ENCODE results near the gene NACC2. TPM values are rescaled to one million over a fixed set of nuclear protein-coding genes. Genes with fewer than 3 reads are reported as not detected.

Gene NACC2
- total and polyA plus RNA-seq, 5 experiments from 2014 or later, result 1.0 to 10.4 (median 1.3) TPM

- peak overlapping the region; percentile 63 to 86 (median 79) for H3K4me3 Mint-ChIP-seq
- POLR2A ChIA-PET, result interaction anchor here (1.5 to 6.9 kb wide), 4 partner anchors 11 to 26 kb away, joined by 4 to 78 read pairs (median 40); partner anchors contain the start of gene TMEM250
These were observed 1.6 kb downstream of the NACC2 start for GRCh38 chr9:136093346-136093986.

GRCh38 chr9:136092741-136093140 lies 2.3 kb downstream of the NACC2 start:
- Mint-ChIP-seq H3K9me3 (no peaks in the 10 kb centered on the region), H3K27me3 (peaks cover 0 to 2% (median 0%) of the 10 kb centered on the region in 5 donors), H3K4me3 (peak overlapping the region; percentile 63 to 86 (median 78)), H3K27ac (peak overlapping the region in 6 of 10 donors; percentile 0 to 82 (median 63)), H3K4me1 (peaks cover 5 to 30% (median 25%) of the 10 kb centered on the region in 4 donors), H3K36me3 (no peaks in the 10 kb centered on the region)
- DNase-seq (peak in 1 of 10 donors; percentile 45), ATAC-seq (no peak)
- POLR2A ChIA-PET, result interaction anchor here (4.3 to 6.9 kb wide), 2 partner anchors 16 to 27 kb away, joined by 55 to 78 read pairs; partner anchors contain the start of gene TMEM250

More at GRCh38 chr9:136093346-136093986, 1.6 kb downstream of the NACC2 start:
- H3K27me3 Mint-ChIP-seq, result peaks cover 0 to 2% (median 0%) of the 10 kb centered on the region in 5 donors
- H3K36me3 Mint-ChIP-seq, result no peaks in the 10 kb centered on the region
- H3K27ac Mint-ChIP-seq, result peak overlapping the region in 8 of 10 donors; percentile 15 to 85 (median 62)
- H3K9me3 Mint-ChIP-seq, result no peaks in the 10 kb centered on the region
- ATAC-seq (no peak), DNase-seq (peak in 2 of 10 donors; percentile 1 to 42)
- peaks cover 8 to 33% (median 26%) of the 10 kb centered on the region in 4 donors for H3K4me1 Mint-ChIP-seq

GRCh38 chr9:136092353-136092650 lies 2.8 kb downstream of the NACC2 start:
- POLR2A ChIA-PET, result no interaction called here
- ATAC-seq (no peak), DNase-seq (peak in 1 of 10 donors; percentile 40)
- peak overlapping the region in 1 of 10 donors; percentile 43 for H3K27ac Mint-ChIP-seq
- peaks cover 0 to 2% (median 0%) of the 10 kb centered on the region in 5 donors for H3K27me3 Mint-ChIP-seq
- H3K9me3 Mint-ChIP-seq, result no peaks in the 10 kb centered on the region
- peak overlapping the region in 2 of 10 donors; percentile 80 to 86 for H3K4me3 Mint-ChIP-seq
- peaks cover 5 to 30% (median 23%) of the 10 kb centered on the region in 4 donors for H3K4me1 Mint-ChIP-seq
- no peaks in the 10 kb centered on the region for H3K36me3 Mint-ChIP-seq

GRCh38 chr9:136091582-136092352 lies 3.3 kb downstream of the NACC2 start:
- peak overlapping the region in 5 of 10 donors; percentile 13 to 80 (median 43) for H3K4me3 Mint-ChIP-seq
- POLR2A ChIA-PET, result interaction anchor here (0.6 kb wide), 1 partner anchor 18 kb away, joined by 3 read pairs; no protein-coding TSS in a partner anchor

GRCh38 chr9:136090768-136091581 lies 4.1 kb downstream of the NACC2 start:
- POLR2A ChIA-PET, result interaction anchor here (0.9 to 3.4 kb wide), 6 partner anchors 10 to 32 kb away, joined by 4 to 24 read pairs (median 6); partner anchors contain the start of gene TMEM250
- no peak for ATAC-seq
- peaks cover 7 to 29% (median 24%) of the 10 kb centered on the region in 4 donors for H3K4me1 Mint-ChIP-seq
- peak overlapping the region in 3 of 10 donors; percentile 4 to 62 (median 60) for H3K27ac Mint-ChIP-seq
- peak in 1 of 10 donors; percentile 52 for DNase-seq
- peaks cover 0 to 2% (median 0%) of the 10 kb centered on the region in 5 donors for H3K27me3 Mint-ChIP-seq
- peak overlapping the region in 1 of 10 donors; percentile 58 for H3K4me3 Mint-ChIP-seq
- H3K9me3 Mint-ChIP-seq, result no peaks in the 10 kb centered on the region
- H3K36me3 Mint-ChIP-seq, result no peaks in the 10 kb centered on the region

More at GRCh38 chr9:136091582-136092352, 3.3 kb downstream of the NACC2 start:
- H3K9me3 Mint-ChIP-seq, result no peaks in the 10 kb centered on the region
- ATAC-seq (no peak), DNase-seq (peak in 2 of 10 donors; percentile 1 to 22)
- peak overlapping the region in 3 of 10 donors; percentile 4 to 62 (median 60) for H3K27ac Mint-ChIP-seq
- H3K4me1 Mint-ChIP-seq, result peaks cover 7 to 33% (median 25%) of the 10 kb centered on the region in 4 donors
- H3K36me3 Mint-ChIP-seq, result no peaks in the 10 kb centered on the region
- peaks cover 0 to 2% (median 0%) of the 10 kb centered on the region in 5 donors for H3K27me3 Mint-ChIP-seq

- Mint-ChIP-seq H3K27ac (peak overlapping the region in 3 of 10 donors; percentile 18 to 40 (median 37)), H3K36me3 (no peaks in the 10 kb centered on the region), H3K9me3 (no peaks in the 10 kb centered on the region), H3K4me1 (peaks cover 7 to 27% (median 24%) of the 10 kb centered on the region in 4 donors), H3K27me3 (peaks cover 0 to 2% (median 0%) of the 10 kb centered on the region in 5 donors), H3K4me3 (peak overlapping the region in 2 of 10 donors; percentile 30 to 38)
- no peak for ATAC-seq
- POLR2A ChIA-PET, result interaction anchor here (0.6 to 3.4 kb wide), 7 partner anchors 11 to 123 kb away, joined by 3 to 24 read pairs (median 5); partner anchors contain the start of gene TMEM250
- peak in 1 of 10 donors; percentile 42 for DNase-seq
These were observed 4.9 kb downstream of the NACC2 start for GRCh38 chr9:136090056-136090735.

- no peak for ATAC-seq
- no peaks in the 10 kb centered on the region for H3K36me3 Mint-ChIP-seq
- peak overlapping the region in 2 of 10 donors; percentile 30 to 38 for H3K4me3 Mint-ChIP-seq
- peaks cover 8 to 29% (median 26%) of the 10 kb centered on the region in 4 donors for H3K4me1 Mint-ChIP-seq
- DNase-seq, result peak in 2 of 10 donors; percentile 46 to 52
- POLR2A ChIA-PET, result interaction anchor here (0.6 to 3.4 kb wide), 6 partner anchors 17 to 122 kb away, joined by 3 to 24 read pairs (median 6); partner anchors contain the start of gene TMEM250
- H3K27me3 Mint-ChIP-seq, result peaks cover 0 to 2% (median 0%) of the 10 kb centered on the region in 5 donors
- peak overlapping the region in 3 of 10 donors; percentile 18 to 40 (median 37) for H3K27ac Mint-ChIP-seq
- H3K9me3 Mint-ChIP-seq, result no peaks in the 10 kb centered on the region
These were observed 5.4 kb downstream of the NACC2 start for GRCh38 chr9:136089697-136090045.

- H3K4me1 Mint-ChIP-seq, result peaks cover 13 to 35% (median 31%) of the 10 kb centered on the region in 4 donors
- ATAC-seq (peak; percentile 23 to 50), DNase-seq (peak in 1 of 10 donors; percentile 62)
- peak overlapping the region in 2 of 10 donors; percentile 27 to 29 for H3K27ac Mint-ChIP-seq
- POLR2A ChIA-PET, result interaction anchor here (0.6 to 3.4 kb wide), 6 partner anchors 18 to 122 kb away, joined by 3 to 24 read pairs (median 6); partner anchors contain the start of gene TMEM250
- H3K9me3 Mint-ChIP-seq, result no peaks in the 10 kb centered on the region
- H3K36me3 Mint-ChIP-seq, result no peaks in the 10 kb centered on the region
- H3K4me3 Mint-ChIP-seq, result peak overlapping the region in 1 of 10 donors; percentile 38
- peaks cover 0 to 2% (median 0%) of the 10 kb centered on the region in 5 donors for H3K27me3 Mint-ChIP-seq
These were observed 6.0 kb downstream of the NACC2 start for GRCh38 chr9:136088939-136089696.

- Mint-ChIP-seq H3K4me1 (peaks cover 13 to 32% (median 27%) of the 10 kb centered on the region in 4 donors), H3K9me3 (no peaks in the 10 kb centered on the region), H3K4me3 (no peak overlapping the region), H3K27ac (peak overlapping the region in 1 of 10 donors; percentile 27), H3K27me3 (peaks cover 0 to 2% (median 0%) of the 10 kb centered on the region in 5 donors), H3K36me3 (no peaks in the 10 kb centered on the region)
- POLR2A ChIA-PET, result interaction anchor here (1.2 to 3.4 kb wide), 2 partner anchors 32 to 35 kb away, joined by 4 to 24 read pairs; no protein-coding TSS in a partner anchor
- ATAC-seq (no peak), DNase-seq (peak in 1 of 10 donors; percentile 56)
These were observed 6.6 kb downstream of the NACC2 start for GRCh38 chr9:136088481-136088938.

- Mint-ChIP-seq H3K27ac (no peak overlapping the region), H3K27me3 (peaks cover 0 to under 1% (median 0%) of the 10 kb centered on the region in 5 donors), H3K36me3 (peaks cover 0 to under 1% (median 0%) of the 10 kb centered on the region in 3 donors), H3K4me3 (no peak overlapping the region), H3K4me1 (peaks cover 11 to 29% (median 26%) of the 10 kb centered on the region in 4 donors), H3K9me3 (no peaks in the 10 kb centered on the region)
- no peak for ATAC-seq
- POLR2A ChIA-PET, result interaction anchor here (0.9 to 3.4 kb wide), 2 partner anchors 30 to 35 kb away, joined by 3 to 24 read pairs; partner anchors contain the start of gene TMEM250
- peak in 1 of 10 donors; percentile 58 for DNase-seq
These were observed 7.2 kb downstream of the NACC2 start for GRCh38 chr9:136087741-136088480.
